Smooth muscle cell (in vitro differentiated cells): ENCODE data around the gene TOMM70. TPM values are rescaled to one million over a fixed set of nuclear protein-coding genes. Genes with fewer than 3 reads are reported as not detected.

ENCODE experiments used
- DNase-seq: peaks from one replicate; lab custom pipeline; 2025; ENCODE audit not compliant: unreplicated experiment; lab: John Stamatoyannopoulos, UW
- H2AFZ ChIP-seq: fragments of 200-600 bp; sonication (generic); 2 replicates; pipeline ENCODE4 v1.6.0; 2016; ENCODE audit warnings: antibody characterized with exemption, low read depth, mild to moderate bottlenecking
- H3F3A ChIP-seq: fragments of 200-600 bp; sonication (generic); 2 replicates; pipeline ENCODE4 v1.6.0; 2017; ENCODE audit warnings: antibody characterized with exemption, low read depth
- H3K27ac ChIP-seq: fragments of 200-600 bp; sonication (generic); 2 replicates; pipeline ENCODE4 v1.5.1; 2016; ENCODE audit warnings: low read depth, mild to moderate bottlenecking
- H3K27me3 ChIP-seq: fragments of 200-600 bp; sonication (generic); 2 replicates; pipeline ENCODE4 v1.6.1; 2016; ENCODE audit warnings: low read depth, mild to moderate bottlenecking
- H3K36me3 ChIP-seq: fragments of 200-600 bp; sonication (generic); 2 replicates; pipeline ENCODE4 v1.5.1; 2016; ENCODE audit warnings: low read depth
- H3K4me1 ChIP-seq: fragments of 200-600 bp; sonication (generic); 2 replicates; pipeline ENCODE4 v1.5.1; 2016; ENCODE audit warnings: low read depth
- H3K4me2 ChIP-seq: fragments of 200-600 bp; sonication (generic); 2 replicates; pipeline ENCODE4 v1.6.0; 2016; ENCODE audit warnings: mild to moderate bottlenecking
- H3K4me3 ChIP-seq: fragments of 200-600 bp; sonication (generic); 2 replicates; pipeline ENCODE4 v1.5.1; 2016; ENCODE audit warnings: mild to moderate bottlenecking
- H3K79me2 ChIP-seq: fragments of 200-600 bp; sonication (generic); 2 replicates; pipeline ENCODE4 v1.6.0; 2016; ENCODE audit warnings: low read depth, mild to moderate bottlenecking
- H3K9ac ChIP-seq: fragments of 200-600 bp; sonication (generic); 2 replicates; pipeline ENCODE4 v1.6.0; 2016; ENCODE audit warnings: low read depth
- H3K9me3 ChIP-seq: fragments of 200-600 bp; sonication (generic); replicated peaks from 2 replicates; pipeline ENCODE4 v1.5.1; 2016; ENCODE audit warnings: low read depth
- H4K20me1 ChIP-seq: fragments of 200-600 bp; sonication (generic); 2 replicates; pipeline ENCODE4 v1.6.0; 2016; ENCODE audit warnings: low read depth
- CTCF ChIP-seq: fragments of 200-600 bp; sonication (generic); IDR thresholded peaks from 2 replicates; pipeline ENCODE4 v1.5.1; 2017; ENCODE audit warnings: borderline replicate concordance, mild to moderate bottlenecking, antibody characterized with exemption; ENCODE audit not compliant: insufficient read depth, poor library complexity, severe bottlenecking
- WGBS: methylation state at CpG from one replicate; pipeline ENCODE4 v1.1.7; 2016; ENCODE audit warnings: low lambda C conversion rate; 5-methylcytosine and 5-hydroxymethylcytosine counted together
- polyA plus RNA-seq: library from polyadenylated mRNA; unstranded; fragments of >200 nt; fragmentation: Nextera tagmentation; extraction: Ambion mirVana; gene quantifications from 2 replicates; pipeline ENCODE4 v1.2.1, GENCODE V29; 2016
- total RNA-seq: library from RNA; depleted of rRNA; stranded (reverse); fragments of >200 nt; gene quantifications from 2 replicates; pipeline ENCODE4 v1.2.3, GENCODE V29; 2014

The TOMM70 gene
- total and polyA plus RNA-seq, 2 experiments from 2014 or later: 28.1 to 53.7 TPM

DNA sequence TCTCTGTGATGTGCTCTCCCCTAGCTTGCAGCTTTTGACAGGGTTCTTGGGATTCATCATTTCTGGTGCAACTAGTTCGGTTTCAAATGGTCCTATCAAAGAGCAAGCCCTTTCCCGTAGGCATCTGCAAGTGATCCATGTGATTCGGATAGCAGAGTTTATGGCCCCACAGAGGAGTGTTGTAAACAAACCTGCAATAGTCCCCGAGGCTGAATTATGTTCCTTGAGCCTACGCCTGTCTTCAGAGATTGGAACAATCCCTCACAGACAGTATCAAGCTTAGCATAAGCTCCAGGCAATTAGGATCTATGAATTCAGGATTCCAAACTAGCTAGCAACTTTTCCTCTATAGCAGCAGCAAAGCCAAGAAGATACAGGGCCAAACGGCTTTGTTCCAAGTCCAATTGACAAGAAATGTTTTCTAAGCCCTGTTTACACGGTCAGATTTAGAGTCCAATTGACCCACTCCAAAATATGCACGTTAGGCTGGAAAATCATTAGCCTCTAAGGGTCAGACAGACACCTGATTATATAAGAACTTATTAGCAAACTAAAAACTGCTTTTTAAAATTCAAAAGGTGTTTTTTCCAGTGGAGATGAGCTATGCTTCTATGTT lies 25.3 kb upstream of the TOMM70 start:
- Histone ChIP-seq H3K27ac (no peak overlapping the region), H3K79me2 (no peaks in the 10 kb centered on the region), H3F3A (peaks cover 9% of the 10 kb centered on the region), H3K4me1 (peaks cover 11% of the 10 kb centered on the region), H3K4me3 (no peak overlapping the region), H3K36me3 (no peaks in the 10 kb centered on the region), H3K9ac (no peak overlapping the region), H2AFZ (no peak overlapping the region), H3K27me3 (no peaks in the 10 kb centered on the region), H3K4me2 (peak overlapping the region; percentile 51), H4K20me1 (no peaks in the 10 kb centered on the region), H3K9me3 (peaks cover 2% of the 10 kb centered on the region)
- DNase-seq: no peak
- no peak for TF ChIP-seq CTCF
- WGBS: 12% methylated on average over 8 of the region's 8 CpGs

DNA sequence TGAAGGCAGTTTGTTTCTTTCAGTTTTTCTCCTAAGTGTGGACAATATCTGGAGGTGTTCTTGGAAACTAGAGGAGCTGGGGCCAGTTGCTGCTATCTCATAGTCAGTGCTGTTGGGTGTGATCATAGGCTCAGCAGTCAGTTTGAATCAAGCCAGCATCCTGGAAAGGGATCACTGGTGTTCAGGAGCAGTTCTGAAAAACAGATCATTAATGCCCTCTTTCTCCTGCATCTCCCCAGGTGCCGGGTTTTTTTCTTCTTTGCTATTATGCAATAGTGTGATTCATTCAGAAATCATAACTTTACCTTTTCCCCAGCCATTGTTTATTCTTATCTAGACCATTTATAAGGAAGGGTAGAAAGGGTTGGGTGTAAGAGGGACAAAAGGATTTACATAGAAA lies 24.4 kb upstream of the TOMM70 start:
- no peak overlapping the region for H3K4me2 ChIP-seq
- H2AFZ ChIP-seq: no peak overlapping the region
- H4K20me1 ChIP-seq: no peaks in the 10 kb centered on the region
- no peak overlapping the region for H3K4me3 ChIP-seq
- H3F3A ChIP-seq: peaks cover 9% of the 10 kb centered on the region
- 91% methylated on average over 1 of the region's 1 CpG for WGBS
- H3K4me1 ChIP-seq: peaks cover 11% of the 10 kb centered on the region
- H3K9me3 ChIP-seq: peaks cover 4% of the 10 kb centered on the region
- TF ChIP-seq CTCF: no peak
- no peaks in the 10 kb centered on the region for H3K27me3 ChIP-seq
- no peak overlapping the region for H3K27ac ChIP-seq
- DNase-seq: no peak
- no peaks in the 10 kb centered on the region for H3K79me2 ChIP-seq
- H3K9ac ChIP-seq: no peak overlapping the region
- no peaks in the 10 kb centered on the region for H3K36me3 ChIP-seq

DNA sequence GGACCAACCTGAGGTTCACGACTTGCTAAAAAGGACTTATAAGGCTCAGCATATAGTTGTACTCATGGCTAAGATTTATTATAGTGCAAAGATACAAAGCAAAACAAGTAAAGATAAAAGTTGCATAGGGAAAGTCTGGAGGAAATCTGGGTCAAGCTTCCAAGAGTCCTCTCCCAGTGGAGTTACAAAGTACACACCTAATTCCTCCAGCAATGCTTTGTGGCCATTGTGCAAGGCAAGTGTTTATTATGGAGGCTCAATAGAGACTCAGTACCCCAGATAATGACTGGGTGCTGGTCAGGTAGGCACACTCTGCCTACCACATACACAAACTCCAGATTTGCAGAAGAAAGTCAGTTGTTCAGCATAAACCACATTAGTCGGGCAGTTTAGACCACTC lies 23.4 kb upstream of the TOMM70 start:
- Histone ChIP-seq H3K27me3 (no peaks in the 10 kb centered on the region), H3K4me2 (no peak overlapping the region), H3F3A (peaks cover 9% of the 10 kb centered on the region), H3K36me3 (no peaks in the 10 kb centered on the region), H2AFZ (no peak overlapping the region), H3K9ac (no peak overlapping the region), H3K79me2 (no peaks in the 10 kb centered on the region), H3K4me1 (peaks cover 11% of the 10 kb centered on the region), H3K4me3 (no peak overlapping the region), H4K20me1 (no peaks in the 10 kb centered on the region), H3K27ac (no peak overlapping the region), H3K9me3 (peaks cover 4% of the 10 kb centered on the region)
- WGBS: 80% methylated on average over 2 of the region's 2 CpGs
- no peak for TF ChIP-seq CTCF
- DNase-seq: no peak

GRCh38 chr3:100423611-100424010 lies 22.7 kb upstream of the TOMM70 start:
- H4K20me1 ChIP-seq: no peaks in the 10 kb centered on the region
- no peak overlapping the region for H3K4me3 ChIP-seq
- no peak overlapping the region for H3K27ac ChIP-seq
- TF ChIP-seq CTCF: no peak
- peaks cover 9% of the 10 kb centered on the region for H3F3A ChIP-seq
- H3K9ac ChIP-seq: no peak overlapping the region
- WGBS: over 99% methylated on average over 5 of the region's 5 CpGs
- H3K79me2 ChIP-seq: no peaks in the 10 kb centered on the region
- H3K4me2 ChIP-seq: no peak overlapping the region
- no peaks in the 10 kb centered on the region for H3K27me3 ChIP-seq
- H3K36me3 ChIP-seq: no peaks in the 10 kb centered on the region
- no peak for DNase-seq
- H3K4me1 ChIP-seq: peaks cover 11% of the 10 kb centered on the region
- peaks cover 4% of the 10 kb centered on the region for H3K9me3 ChIP-seq
- no peak overlapping the region for H2AFZ ChIP-seq
